GM12873 (cell line): ENCODE data around the gene PYGL.

Experiments used
- CTCF ChIP-seq: IDR thresholded peaks from 2 replicates; pipeline ENCODE4 v1.5.1; 2012; ENCODE audit warnings: low read depth, mild to moderate bottlenecking, moderate library complexity, low read length, control low read depth; ENCODE audit not compliant: insufficient read depth; ENCODE audit errors: missing control alignments

PYGL gene

GRCh38 chr14:50964683-50965390, 20.6 kb upstream of the PYGL start:
- no peak for TF ChIP-seq CTCF

- no peak for TF ChIP-seq CTCF
These were observed 19.6 kb upstream of the PYGL start for GRCh38 chr14:50963919-50964318.

GRCh38 chr14:50961605-50962221, 17.4 kb upstream of the PYGL start:
- TF ChIP-seq CTCF: no peak

GRCh38 chr14:50957296-50957695, 13.0 kb upstream of the PYGL start:
- no peak for TF ChIP-seq CTCF

GRCh38 chr14:50955373-50956043, 11.2 kb upstream of the PYGL start:
- peak; percentile 29 for TF ChIP-seq CTCF

- TF ChIP-seq CTCF: peak; percentile 57
These were observed 10.6 kb upstream of the PYGL start for GRCh38 chr14:50954811-50955372.

- no peak for TF ChIP-seq CTCF
These were observed 9.2 kb upstream of the PYGL start for GRCh38 chr14:50953502-50953901.
